Measurements from ENCODE around the gene KRT10.

Gene KRT10

DNA sequence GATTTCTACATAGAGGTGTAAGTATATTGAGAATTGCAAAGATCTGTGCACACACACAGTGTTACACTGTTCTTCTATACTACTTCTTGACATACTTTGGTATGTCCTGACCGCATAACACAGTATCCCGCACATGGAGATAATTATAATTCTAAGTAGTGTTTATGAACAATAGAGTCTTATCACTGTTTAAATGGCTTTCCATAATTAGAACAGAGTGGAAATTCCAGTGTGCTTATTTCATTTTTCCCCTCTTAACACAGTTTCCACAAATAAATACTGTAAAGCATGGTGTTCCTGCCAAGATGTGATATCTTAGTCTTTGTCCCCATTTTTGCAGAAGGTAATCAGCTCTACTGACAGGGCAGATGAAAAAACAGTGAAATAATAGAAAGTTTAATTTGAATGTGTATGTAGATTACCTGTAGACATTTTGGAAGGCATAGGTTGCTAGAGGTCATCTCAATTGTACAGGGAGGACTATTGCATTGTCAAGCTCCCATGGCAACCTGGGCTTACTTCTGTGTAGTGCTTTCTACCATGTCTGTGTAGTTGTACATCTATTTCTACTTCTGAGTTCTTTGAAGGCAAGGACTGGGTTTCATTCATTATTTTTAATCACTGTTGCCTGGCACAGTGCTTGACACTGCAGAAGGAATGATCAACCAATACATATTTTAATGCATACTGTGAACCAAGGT lies 12.5 kb downstream of the KRT10 start:
- DNase-seq (ENCODE audit: low spot score) = no peak

DNA sequence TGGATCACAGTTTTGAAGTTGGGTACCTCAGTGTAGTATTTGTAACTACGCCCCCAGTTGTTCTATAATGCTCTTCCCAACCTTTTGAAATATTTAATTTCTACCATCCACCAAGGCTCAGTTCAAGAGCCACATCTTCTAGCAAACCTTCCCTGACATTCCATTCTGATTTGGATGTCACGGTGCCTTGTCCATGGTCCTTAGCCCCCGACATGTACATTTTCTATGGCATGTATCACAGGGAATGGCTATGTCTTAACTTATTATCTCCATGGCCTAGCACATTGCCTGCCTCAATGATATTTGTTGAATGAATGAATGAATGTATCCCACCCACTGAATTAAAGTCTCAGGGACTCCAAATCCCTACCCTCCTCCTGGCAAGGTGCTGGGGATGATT lies 16.3 kb downstream of the KRT10 start:
- DNase-seq (ENCODE audit: low spot score) = no peak

DNA sequence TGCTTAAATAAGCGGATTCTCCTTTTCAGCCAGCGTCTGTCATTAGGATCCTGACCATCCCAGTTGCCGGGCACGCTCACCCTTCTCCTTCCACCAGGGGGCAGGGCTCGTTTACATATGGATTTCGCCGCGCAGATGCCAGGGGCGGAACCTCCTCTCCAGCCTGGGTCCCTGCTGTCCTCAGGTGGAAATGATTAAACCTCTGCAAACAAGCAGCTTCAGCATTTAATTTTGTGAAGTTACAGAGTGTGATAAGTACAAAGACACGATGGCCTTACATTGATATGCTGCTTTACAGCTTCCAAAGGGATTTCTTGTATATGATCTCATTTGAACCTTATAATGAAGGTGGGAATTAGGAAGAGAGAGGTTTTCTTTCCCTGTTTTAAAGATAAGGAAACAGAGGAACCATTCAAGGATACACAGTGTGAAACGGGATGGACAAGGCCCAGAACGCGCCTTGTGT lies 18.8 kb downstream of the KRT10 start:
- DNase-seq (ENCODE audit: low spot score) = peak; percentile 64

DNA sequence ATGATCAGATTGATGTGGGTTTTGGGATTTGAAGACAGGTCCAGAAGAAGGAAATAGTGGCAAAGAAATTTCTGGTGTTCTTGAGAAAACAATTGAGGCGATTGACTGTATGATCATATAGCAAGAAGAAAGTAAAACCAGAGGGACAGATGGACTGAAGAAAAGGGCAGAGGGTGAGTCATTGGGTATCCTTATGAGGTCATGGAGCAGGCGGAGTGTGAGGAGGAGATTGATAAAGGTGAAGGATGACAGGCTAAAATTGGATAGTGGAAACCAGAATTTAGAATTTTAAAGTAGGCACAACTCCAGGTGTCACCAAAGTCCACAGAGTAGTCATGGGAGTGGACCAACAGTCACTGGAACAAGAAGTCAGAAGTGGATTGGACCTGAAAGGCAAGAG lies 21.3 kb downstream of the KRT10 start:
- DNase-seq (ENCODE audit: low spot score) = no peak

DNA sequence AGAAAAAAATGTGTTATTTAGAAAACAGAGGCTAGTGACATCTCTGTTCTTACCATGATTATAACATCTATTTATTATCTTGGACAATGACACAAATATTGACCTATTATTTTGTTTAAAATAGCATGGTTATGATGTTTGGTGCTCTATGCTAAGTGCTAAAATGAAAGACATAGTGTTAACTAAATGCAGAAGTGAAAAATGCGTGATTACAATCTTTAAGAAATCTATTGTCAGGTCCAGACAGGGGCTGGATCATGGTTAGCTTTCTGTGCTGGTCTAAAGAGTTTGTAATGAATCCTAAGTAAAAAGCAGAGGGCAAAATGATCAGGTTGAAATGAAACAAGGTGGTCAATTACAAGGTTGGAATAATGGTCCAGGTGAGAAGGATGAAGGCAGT lies 22.0 kb downstream of the KRT10 start:
- no peak for DNase-seq (ENCODE audit: low spot score)

DNA sequence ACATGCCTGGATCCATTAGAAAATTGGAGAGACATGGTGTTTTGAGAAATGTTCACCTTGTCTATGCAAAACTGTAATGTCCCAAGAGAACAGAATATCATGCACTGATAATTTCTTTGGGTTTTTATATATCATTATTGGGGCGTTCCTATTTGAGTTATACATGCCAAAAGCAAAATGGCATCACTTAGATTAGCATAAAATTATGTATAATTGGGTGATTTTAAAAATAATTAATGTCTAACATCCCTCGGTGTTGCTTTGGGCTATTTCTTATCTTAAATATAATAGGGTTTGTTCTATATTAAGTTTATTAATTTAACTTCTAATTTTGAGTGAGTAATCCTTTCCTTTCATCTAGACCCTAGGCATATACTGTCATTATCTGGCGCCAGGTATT lies 22.6 kb downstream of the KRT10 start, which contains the start of gene KRT28:
KRT28 (minus strand) TSS at position 101 of the 400 bp plus-strand sequence; CDS start at position 35, 66 bp downstream.
- no peak for DNase-seq (ENCODE audit: low spot score)

DNA sequence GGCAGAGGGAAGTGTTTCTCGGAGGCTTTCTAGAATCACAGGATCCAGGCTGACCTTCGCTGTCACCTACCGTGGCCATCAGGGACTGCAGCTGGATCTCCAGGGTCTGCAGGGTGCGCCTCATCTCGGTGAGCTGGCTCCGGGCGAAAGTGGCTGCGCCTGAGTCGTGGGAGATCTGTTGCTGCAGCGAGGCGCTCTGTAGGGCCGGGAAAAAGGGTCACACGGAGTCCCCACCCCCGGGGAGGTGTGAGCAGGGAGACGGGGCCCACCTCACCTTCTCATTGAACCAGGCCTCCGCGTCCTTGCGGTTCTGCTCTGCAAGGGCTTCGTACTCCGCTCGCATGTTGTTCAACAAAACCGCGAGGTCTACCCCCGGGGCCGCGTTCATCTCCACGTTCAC lies 25.6 kb downstream of the KRT10 start:
- DNase-seq (ENCODE audit: low spot score) = no peak

DNA sequence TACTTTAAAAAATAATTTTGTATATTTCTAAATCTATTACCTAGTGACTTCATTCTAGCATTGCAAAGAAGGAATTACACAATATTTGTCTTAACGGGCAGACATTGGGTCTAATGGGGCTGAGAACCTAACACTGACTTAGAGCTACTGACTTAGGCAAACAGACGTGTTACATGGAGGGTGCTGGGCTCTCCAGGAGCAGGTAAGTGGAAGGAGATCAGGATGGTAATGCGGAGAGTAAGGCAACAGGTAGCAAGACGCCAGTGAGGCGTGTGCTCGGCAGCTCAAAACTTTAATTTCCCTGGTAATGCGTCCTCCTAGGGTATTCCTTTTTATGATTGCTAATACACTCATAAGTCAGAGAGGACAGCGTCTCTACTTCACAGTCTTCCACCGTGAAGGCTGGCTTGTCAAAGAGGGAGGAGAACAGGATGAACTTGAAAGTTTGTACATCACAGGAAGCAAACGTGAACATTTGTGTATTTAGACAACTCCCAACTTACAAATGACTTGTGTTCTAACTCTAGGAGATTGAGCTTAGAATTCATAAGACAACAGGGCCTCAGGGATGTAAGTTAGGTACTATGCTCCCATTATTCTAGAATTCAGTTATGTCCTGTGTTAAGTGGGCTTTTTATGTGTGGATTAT lies 27.3 kb downstream of the KRT10 start:
- no peak for DNase-seq (ENCODE audit: low spot score)

DNA sequence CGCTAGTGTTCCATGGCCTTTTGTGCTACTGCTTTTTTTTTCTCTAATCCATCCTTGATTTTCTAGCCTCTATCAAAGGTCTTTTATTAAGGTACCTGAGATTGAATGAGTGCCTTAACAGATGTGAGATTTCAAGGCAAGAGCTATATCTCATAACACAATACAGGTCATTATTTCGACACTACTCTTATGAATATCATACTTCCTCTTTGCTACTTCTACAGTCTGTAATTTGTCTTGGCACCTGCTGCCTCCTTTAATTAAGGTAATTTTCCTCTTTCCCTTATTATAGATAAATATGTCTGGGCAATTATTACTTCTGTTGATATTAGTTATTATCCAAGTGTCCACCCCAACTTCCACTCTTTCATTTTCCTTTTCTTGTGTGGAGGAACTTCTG lies 27.9 kb downstream of the KRT10 start:
- DNase-seq (ENCODE audit: low spot score) = no peak

DNA sequence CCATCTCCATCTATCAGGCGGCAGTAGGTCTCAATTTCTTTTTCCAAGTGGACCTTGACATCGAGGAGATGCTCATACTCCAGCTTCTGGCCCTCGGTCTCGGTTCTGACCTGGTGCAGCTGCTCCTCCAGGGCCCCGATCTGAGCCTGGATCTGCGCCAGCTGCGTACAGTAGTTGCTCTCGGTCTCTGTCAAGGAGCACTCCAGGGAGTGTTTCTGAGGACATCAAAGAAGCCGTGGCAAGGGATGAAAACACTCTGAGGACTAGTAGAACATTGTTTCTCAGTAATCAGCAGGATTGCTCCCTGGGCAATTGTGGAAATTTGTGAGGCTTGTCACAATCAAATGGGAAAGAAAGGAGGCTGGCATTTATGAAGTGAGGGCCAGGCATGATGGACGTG lies 28.6 kb downstream of the KRT10 start:
- no peak for DNase-seq (ENCODE audit: low spot score)

DNA sequence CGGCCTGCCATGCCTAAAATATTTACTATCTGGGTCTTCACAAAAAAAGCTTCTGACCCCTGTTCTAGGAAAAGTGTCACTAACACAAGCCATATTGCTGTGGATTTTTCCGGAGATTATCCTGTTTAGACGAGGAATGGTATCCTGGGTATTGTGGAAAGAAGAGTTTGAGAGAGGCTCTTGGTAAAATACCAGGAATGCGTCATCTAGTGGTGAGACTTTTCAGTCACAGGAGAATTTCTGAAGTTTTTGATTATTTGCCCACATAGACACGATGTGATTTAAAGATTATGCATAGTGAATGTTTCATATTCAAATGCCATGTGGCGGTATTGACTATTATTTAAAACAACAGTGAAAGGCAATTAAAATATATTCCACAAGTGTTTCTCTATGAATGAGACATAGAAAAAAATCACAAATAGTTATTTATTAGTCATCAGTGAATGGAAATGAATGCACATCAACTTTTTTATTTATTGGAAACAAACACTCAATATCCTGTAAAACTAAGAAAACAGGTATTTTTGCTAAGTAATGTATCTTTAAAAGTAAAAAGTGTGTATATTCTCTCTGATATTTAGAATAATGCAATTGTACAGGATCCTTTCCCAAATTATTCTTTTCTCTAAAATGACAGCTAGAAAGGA lies 30.5 kb downstream of the KRT10 start:
- peak; percentile 19 for DNase-seq (ENCODE audit: low spot score)

DNA sequence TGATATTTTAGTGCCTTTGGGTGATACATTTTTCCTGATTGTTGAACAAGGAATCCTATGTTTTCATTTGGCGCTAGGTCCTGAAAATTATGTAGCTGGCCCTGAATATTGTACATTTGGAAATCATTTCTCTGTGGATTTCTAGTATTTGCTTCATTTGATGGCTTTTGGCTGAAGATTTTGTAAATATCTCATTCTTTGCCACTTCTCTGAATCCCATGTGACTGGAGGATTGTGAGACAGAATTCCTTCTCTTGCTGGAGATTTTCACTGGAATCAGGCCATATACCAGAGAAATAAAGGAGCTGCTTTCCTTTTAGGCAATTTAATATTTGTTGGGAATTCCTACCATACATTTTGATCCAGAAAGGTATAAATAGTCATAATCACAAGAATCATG lies 31.3 kb downstream of the KRT10 start:
- no peak for DNase-seq (ENCODE audit: low spot score)

DNA sequence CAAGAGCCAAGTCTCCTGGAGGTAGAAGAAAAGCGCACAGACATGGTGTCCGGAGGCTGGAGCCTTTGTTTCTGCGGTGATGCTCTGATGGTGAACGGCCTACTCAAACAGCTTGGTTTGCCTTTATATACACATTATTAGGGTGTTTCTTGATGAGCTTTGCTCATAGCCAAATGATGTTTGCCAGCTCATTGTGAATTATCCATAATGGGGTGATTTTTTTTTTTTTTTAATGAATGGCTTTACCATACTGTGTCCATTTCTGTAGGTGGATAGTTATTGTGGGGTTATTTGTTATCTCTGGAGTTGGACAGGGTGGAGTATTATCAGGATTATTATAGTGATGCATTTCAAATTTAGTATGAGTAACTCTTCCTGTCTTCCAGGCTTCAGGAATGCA lies 40.0 kb downstream of the KRT10 start, which contains the start of gene KRT27:
KRT27 (minus strand) TSS at position 101 of the 400 bp plus-strand sequence; CDS start at position 44, 57 bp downstream.
- DNase-seq (ENCODE audit: low spot score) = no peak

DNA sequence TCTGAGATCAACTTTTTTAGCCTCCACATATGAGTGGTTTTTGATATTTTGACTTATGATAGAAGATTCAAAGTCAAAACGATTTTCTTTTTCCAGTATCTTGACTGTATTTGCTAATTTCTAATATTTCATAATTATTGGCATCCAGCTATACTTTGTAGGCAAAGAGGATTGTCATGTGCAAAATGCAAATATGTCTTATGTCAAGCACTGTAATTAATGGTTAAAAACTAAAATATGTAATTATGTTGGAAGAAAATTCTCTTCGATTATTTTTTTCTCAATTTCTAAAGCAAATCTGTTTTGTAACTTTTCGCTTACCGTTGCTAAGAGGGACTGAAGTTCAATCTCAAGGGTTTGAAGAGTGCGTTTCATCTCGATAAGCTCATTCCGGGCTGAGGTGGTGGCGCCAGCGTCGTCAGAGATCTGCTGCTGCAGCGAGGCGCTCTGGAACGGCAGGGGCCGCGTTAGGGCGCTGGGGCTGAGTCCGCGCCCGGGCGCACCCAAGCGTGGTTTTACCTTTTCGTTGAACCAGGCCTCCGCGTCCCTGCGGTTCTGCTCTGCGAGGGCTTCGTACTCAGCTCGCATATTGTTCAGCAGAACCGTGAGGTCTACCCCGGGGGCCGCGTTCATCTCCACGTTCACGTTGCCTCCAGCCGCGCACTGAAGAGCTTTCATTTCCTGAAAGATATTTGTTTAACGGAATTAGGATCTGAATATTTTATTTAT lies 43.1 kb downstream of the KRT10 start:
- no peak for DNase-seq (ENCODE audit: low spot score)

DNA sequence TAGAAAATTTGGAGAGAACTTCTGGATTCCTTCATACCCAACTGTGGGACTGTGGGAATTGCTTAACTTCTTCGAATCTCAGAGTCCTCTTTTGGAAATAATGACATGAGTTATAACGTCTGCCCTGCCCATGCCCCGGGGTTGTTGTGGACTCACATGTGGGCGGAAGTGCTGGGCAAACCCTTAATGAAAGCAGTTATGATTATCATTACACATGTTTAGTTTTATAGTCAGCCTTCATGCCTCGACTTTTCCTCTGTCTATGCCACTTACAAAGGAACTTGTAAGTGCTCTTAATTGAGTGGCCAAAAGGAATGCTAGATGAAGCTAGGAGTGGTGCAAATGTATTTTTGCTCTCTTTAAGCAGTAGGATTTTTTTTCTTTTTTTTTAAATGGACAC lies 44.0 kb downstream of the KRT10 start:
- DNase-seq (ENCODE audit: low spot score) = no peak

DNA sequence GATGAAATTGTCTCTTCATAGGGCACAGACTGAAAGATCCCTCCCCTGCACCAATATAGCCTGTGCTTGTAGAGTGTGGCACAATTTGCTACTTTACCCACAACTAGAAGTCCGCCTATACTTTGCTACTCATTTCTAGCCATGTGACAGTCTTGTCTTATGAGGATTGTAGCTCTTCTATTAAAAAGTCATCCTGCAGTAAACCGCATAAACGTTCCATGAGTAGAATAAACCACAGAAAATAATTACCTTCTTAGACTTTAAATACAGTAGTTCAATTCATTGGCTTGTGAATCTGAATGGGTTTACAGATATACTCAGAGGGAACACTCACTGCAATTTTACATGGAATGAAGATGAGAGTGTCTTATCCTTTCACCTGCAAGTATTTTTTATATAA lies 44.4 kb downstream of the KRT10 start:
- DNase-seq (ENCODE audit: low spot score) = no peak

DNA sequence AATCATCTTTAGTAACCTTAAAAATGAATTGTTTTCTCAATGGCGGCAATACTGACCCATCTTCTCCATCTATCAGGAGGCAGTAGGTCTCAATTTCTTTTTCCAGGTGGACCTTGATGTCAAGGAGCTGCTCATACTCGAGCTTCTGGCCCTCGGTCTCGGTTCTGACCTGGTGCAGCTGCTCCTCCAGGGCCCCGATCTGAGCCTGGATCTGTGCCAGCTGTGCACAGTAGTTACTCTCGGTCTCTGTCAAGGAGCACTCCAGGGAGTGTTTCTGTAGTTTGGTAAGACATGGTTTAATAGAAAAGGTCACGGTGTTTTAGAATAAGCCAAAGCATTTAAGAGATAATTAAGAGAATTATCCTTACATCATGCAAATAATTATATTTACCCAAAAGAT lies 45.0 kb downstream of the KRT10 start:
- no peak for DNase-seq (ENCODE audit: low spot score)

DNA sequence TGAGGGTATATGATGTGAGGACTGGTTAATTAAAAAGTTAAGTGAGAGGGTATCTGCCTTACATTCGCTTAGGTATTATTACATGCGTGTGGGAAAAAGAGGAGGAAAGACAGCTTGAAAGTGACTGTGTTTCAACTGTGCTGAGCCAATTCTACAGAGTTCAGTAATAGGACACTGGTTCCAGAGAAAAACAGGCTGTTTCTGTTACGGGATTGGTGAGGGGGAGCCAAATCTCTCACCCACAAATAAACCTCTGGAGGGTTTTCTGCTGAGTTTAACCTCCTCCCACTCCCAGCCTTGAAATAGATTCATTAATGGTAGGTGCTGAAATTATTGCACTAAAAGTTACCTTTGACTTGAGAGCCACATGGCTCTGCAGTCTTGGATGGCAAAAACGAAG lies 46.5 kb downstream of the KRT10 start:
- no peak for DNase-seq (ENCODE audit: low spot score)

DNA sequence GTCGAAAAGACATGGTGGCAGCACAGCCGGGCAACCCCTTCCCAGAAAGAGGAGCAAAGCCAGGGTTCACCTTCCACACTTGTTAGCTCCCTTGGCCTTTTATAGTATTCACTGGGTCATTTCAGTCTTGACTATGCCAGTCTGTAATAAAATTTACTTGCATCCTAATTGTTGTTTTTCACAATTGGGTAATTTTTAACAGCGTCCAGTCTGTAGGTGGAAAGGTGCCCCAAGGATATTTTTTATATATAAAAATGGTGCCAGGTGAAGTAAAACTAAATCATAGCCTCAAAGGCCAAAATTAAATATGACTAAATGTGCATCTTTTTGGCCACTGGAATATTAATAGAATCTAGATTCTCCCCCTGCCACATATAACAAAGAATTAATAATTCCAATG lies 50.3 kb downstream of the KRT10 start, which contains the start of gene KRT26:
KRT26 (minus strand) TSS at position 101 of the 400 bp plus-strand sequence; CDS start at position 13, 88 bp downstream.
- no peak for DNase-seq (ENCODE audit: low spot score)

Data from SK-N-DZ (cell line).